Activated CD4-positive, alpha-beta T cell treated with anti-CD3 and anti-CD28 coated beads, Interleukin-2, amount 50 U/mL, for 24 hours (primary cell): Measurements from ENCODE around the gene ANKRD49.

Experiments used
- DNase-seq, 2 donors: peaks; one replicate each; pipeline ENCODE4 v3.0.0-alpha.2; 2020; ENCODE audit warnings: low read depth in 1 of 2, low spot score in 1 of 2

Gene ANKRD49

GRCh38 chr11:94493281-94494125 lies at the start of gene ANKRD49, which contains the start of gene MRE11:
ANKRD49 (plus strand) TSS chr11:94493984; CDS start chr11:94496694, 2,710 bp downstream.
MRE11 (minus strand) TSS chr11:94493844; CDS start chr11:94492801, 1,043 bp downstream.
- peak; percentile 90 to 95 for DNase-seq

- DNase-seq: no peak
These were observed 48.1 kb upstream of the ANKRD49 start for GRCh38 chr11:94445641-94446040.

GRCh38 chr11:94447149-94447548 lies 46.6 kb upstream of the ANKRD49 start:
- no peak for DNase-seq

- no peak for DNase-seq
These were observed 44.8 kb upstream of the ANKRD49 start for GRCh38 chr11:94449029-94449428.

- DNase-seq: no peak
These were observed 44.3 kb upstream of the ANKRD49 start for GRCh38 chr11:94449437-94449836.

GRCh38 chr11:94450048-94450447 lies 43.7 kb upstream of the ANKRD49 start:
- DNase-seq: no peak

- no peak for DNase-seq
These were observed 40.8 kb upstream of the ANKRD49 start for GRCh38 chr11:94452988-94453387.

GRCh38 chr11:94454301-94454700 lies 39.5 kb upstream of the ANKRD49 start:
- DNase-seq: no peak

- DNase-seq: no peak
These were observed 37.9 kb upstream of the ANKRD49 start for GRCh38 chr11:94455861-94456260.

- no peak for DNase-seq
These were observed 36.4 kb upstream of the ANKRD49 start for GRCh38 chr11:94457118-94458029.

- DNase-seq: no peak
These were observed 34.2 kb upstream of the ANKRD49 start for GRCh38 chr11:94459576-94459975.

GRCh38 chr11:94469416-94469815 lies 24.4 kb upstream of the ANKRD49 start:
- no peak for DNase-seq

- no peak for DNase-seq
These were observed 20.6 kb upstream of the ANKRD49 start for GRCh38 chr11:94472916-94473799.

- DNase-seq: no peak
These were observed 16.2 kb upstream of the ANKRD49 start for GRCh38 chr11:94477624-94478023.

- DNase-seq: no peak
These were observed 12.4 kb upstream of the ANKRD49 start for GRCh38 chr11:94481342-94481741.

- DNase-seq: no peak
These were observed 7.7 kb upstream of the ANKRD49 start for GRCh38 chr11:94486068-94486467.

- DNase-seq: no peak
These were observed 419 bp downstream of the ANKRD49 start for GRCh38 chr11:94494126-94494680.

- DNase-seq: no peak
These were observed 6.4 kb downstream of the ANKRD49 start for GRCh38 chr11:94500181-94500580.

- DNase-seq: no peak
These were observed 7.7 kb downstream of the ANKRD49 start for GRCh38 chr11:94501522-94501921.

- no peak for DNase-seq
These were observed 11.0 kb downstream of the ANKRD49 start for GRCh38 chr11:94504689-94505293.
